ENCODE data around the gene OSMR.

OSMR gene

DNA sequence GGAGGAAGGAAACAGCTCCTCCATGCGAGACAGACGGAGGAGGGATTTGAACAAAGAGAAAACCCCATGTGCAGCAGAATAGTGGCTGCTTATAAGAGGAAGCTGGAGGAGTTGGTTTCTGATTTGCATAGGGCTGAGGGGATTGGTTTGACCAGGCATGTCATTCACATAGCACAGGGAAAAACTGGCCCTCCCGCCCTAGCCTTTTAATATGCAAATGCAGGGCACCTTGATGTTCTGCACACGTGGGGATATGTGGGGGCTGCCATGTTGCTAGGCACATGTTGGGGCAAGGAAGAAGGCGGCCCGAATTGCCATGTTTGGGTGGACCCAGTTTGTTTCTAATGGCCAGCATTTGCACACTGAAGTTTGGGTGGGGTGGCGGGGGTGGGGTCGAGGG lies 42.2 kb downstream of the OSMR start:
- TF ChIP-seq SIN3A (IDR thresholded peaks at IDR 0.05; ENCODE audit: borderline replicate concordance, insufficient read depth, low read length) (peak; percentile 63; the same call in 1 of the 2 replicates), FOXP2 (optimal IDR thresholded peaks at IDR 0.05; ENCODE audit: borderline replicate concordance, extremely low read depth, extremely low read length, insufficient read depth) (no peak), TAF1 (IDR thresholded peaks at IDR 0.05; ENCODE audit: borderline replicate concordance, insufficient read depth, low read length) (no peak), POLR2AphosphoS5 (IDR thresholded peaks at IDR 0.05; ENCODE audit: low read depth, low read length) (no peak)
- TF ChIP-seq, protein P1, sequence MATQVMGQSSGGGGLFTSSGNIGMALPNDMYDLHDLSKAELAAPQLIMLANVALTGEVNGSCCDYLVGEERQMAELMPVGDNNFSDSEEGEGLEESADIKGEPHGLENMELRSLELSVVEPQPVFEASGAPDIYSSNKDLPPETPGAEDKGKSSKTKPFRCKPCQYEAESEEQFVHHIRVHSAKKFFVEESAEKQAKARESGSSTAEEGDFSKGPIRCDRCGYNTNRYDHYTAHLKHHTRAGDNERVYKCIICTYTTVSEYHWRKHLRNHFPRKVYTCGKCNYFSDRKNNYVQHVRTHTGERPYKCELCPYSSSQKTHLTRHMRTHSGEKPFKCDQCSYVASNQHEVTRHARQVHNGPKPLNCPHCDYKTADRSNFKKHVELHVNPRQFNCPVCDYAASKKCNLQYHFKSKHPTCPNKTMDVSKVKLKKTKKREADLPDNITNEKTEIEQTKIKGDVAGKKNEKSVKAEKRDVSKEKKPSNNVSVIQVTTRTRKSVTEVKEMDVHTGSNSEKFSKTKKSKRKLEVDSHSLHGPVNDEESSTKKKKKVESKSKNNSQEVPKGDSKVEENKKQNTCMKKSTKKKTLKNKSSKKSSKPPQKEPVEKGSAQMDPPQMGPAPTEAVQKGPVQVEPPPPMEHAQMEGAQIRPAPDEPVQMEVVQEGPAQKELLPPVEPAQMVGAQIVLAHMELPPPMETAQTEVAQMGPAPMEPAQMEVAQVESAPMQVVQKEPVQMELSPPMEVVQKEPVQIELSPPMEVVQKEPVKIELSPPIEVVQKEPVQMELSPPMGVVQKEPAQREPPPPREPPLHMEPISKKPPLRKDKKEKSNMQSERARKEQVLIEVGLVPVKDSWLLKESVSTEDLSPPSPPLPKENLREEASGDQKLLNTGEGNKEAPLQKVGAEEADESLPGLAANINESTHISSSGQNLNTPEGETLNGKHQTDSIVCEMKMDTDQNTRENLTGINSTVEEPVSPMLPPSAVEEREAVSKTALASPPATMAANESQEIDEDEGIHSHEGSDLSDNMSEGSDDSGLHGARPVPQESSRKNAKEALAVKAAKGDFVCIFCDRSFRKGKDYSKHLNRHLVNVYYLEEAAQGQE (IDR thresholded peaks at IDR 0.05; ENCODE audit: insufficient read depth in 1 of 2, low read depth in 2 of 2, low read length in 2 of 2), result no peak

DNA sequence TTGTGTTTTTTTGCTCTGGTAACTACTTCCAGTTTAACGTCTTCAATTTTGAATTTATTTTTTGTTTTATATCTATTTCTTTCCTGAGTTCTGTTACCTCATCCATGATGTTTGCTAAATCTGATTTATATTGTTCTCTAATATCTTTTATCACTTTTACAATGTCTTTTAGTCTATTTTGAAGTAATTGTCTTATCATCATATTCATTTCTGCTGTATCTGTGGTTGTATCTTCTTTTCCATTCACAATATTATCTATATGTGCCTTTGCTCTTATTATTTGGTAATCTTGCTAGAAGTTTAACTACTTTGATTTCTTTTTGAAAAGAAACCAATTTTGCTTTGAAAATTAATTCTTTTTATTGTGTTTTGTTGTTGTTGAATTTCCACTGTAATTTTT lies 43.6 kb downstream of the OSMR start:
- TF ChIP-seq FOXP2 (optimal IDR thresholded peaks at IDR 0.05; ENCODE audit: borderline replicate concordance, extremely low read depth, extremely low read length, insufficient read depth) (no peak), TAF1 (IDR thresholded peaks at IDR 0.05; ENCODE audit: borderline replicate concordance, insufficient read depth, low read length) (no peak), SIN3A (IDR thresholded peaks at IDR 0.05; ENCODE audit: borderline replicate concordance, insufficient read depth, low read length) (no peak), POLR2AphosphoS5 (IDR thresholded peaks at IDR 0.05; ENCODE audit: low read depth, low read length) (no peak)
- TF ChIP-seq, protein P1 (IDR thresholded peaks at IDR 0.05; ENCODE audit: insufficient read depth in 1 of 2, low read depth in 2 of 2, low read length in 2 of 2), result no peak

DNA sequence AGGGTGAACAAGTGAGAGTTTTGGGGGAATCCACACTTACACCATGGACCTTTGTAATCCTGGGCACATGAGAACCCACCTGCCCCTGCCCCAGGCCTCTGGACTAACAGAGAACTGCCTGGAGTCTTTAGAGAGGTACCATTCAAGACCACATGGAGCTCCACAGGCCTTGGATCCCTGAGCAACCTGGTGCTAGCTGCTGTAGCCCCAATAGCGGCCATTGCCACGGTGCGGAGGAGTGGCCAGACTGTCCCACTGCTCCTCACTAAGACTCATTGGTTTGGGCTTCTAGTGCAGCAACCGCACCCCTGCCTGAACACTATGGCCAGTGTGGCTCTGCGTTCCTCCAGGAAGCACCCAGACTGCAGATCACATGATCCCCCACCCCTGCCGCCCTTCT lies 45.8 kb downstream of the OSMR start:
- TF ChIP-seq TAF1 (IDR thresholded peaks at IDR 0.05; ENCODE audit: borderline replicate concordance, insufficient read depth, low read length) (no peak), POLR2AphosphoS5 (IDR thresholded peaks at IDR 0.05; ENCODE audit: low read depth, low read length) (no peak), FOXP2 (optimal IDR thresholded peaks at IDR 0.05; ENCODE audit: borderline replicate concordance, extremely low read depth, extremely low read length, insufficient read depth) (no peak), SIN3A (IDR thresholded peaks at IDR 0.05; ENCODE audit: borderline replicate concordance, insufficient read depth, low read length) (no peak)
- TF ChIP-seq, protein P1 (IDR thresholded peaks at IDR 0.05; ENCODE audit: insufficient read depth in 1 of 2, low read depth in 2 of 2, low read length in 2 of 2), result no peak

DNA sequence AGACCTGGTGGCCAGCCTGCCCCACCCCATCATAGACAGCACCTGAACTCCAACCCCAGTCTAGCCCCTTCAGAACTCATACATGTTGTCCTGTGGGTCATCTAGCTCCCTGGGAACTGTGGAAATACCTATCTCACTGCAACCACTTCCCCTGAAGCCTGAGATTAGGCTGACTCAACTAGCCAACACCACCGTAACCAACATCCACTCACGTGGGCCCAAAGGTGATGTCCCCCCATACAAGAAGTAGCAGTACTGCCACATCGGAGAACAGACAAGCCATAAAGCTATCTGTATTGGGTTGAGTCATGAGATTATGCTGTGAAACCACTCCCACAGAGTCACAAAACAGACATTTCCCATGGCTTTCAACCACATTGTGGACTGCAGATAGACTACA lies 46.6 kb downstream of the OSMR start:
- TF ChIP-seq FOXP2 (optimal IDR thresholded peaks at IDR 0.05; ENCODE audit: borderline replicate concordance, extremely low read depth, extremely low read length, insufficient read depth) (no peak), SIN3A (IDR thresholded peaks at IDR 0.05; ENCODE audit: borderline replicate concordance, insufficient read depth, low read length) (no peak), POLR2AphosphoS5 (IDR thresholded peaks at IDR 0.05; ENCODE audit: low read depth, low read length) (no peak), TAF1 (IDR thresholded peaks at IDR 0.05; ENCODE audit: borderline replicate concordance, insufficient read depth, low read length) (no peak)
- TF ChIP-seq, protein P1 (IDR thresholded peaks at IDR 0.05; ENCODE audit: insufficient read depth in 1 of 2, low read depth in 2 of 2, low read length in 2 of 2), result no peak

DNA sequence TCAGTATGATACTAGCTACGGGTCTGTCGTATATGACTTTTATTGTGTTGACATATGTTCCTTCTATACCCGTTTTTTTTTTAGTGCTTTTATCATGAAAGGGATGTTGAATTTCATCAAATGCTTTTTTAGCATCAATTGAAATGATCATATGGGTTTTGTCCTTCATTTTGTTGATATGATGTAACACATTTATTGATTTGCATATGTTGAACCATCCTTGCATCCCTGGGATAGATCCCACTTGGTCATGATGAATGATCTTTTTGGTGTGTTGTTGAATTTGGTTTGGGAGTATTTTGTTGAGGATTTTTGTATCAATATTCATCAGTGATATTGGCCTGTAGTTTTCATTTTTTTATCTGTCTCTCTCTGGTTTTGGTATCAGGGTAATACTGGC lies 50.9 kb downstream of the OSMR start:
- TF ChIP-seq SIN3A (IDR thresholded peaks at IDR 0.05; ENCODE audit: borderline replicate concordance, insufficient read depth, low read length) (no peak), TAF1 (IDR thresholded peaks at IDR 0.05; ENCODE audit: borderline replicate concordance, insufficient read depth, low read length) (no peak), POLR2AphosphoS5 (IDR thresholded peaks at IDR 0.05; ENCODE audit: low read depth, low read length) (no peak), FOXP2 (optimal IDR thresholded peaks at IDR 0.05; ENCODE audit: borderline replicate concordance, extremely low read depth, extremely low read length, insufficient read depth) (no peak)
- TF ChIP-seq, protein P1 (IDR thresholded peaks at IDR 0.05; ENCODE audit: insufficient read depth in 1 of 2, low read depth in 2 of 2, low read length in 2 of 2), result no peak
